KBM-7 (cell line): ENCODE results near the gene LACTB.

ENCODE experiments used
- DNase-seq: peaks from one replicate; pipeline ENCODE4 v3.0.0-alpha.2; 2015
- in situ Hi-C: fragments of 300-500 bp; cut with MboI; formaldehyde crosslinking; loops from 2 replicates; pipeline ENCODE4 v1.14.3; 2020; ENCODE audit warnings: low sequenced_read_pairs, low pct_unique_long_range_greater_than_20kb, mixed read lengths

The LACTB gene

GRCh38 chr15:63190769-63191649, 69.3 kb downstream of the LACTB start:
- in situ Hi-C loops: no loop called here
- DNase-seq: no peak
